H1 (cell line): ENCODE measurements around the gene ACTRT3. TPM values are rescaled to one million over a fixed set of nuclear protein-coding genes. Genes with fewer than 3 reads are reported as not detected.

Experiments
- RAD21 ChIP-seq, 2 experiments: IDR thresholded peaks in 1 of 2; conservative IDR thresholded peaks in 1 of 2; 2 replicates each; pipeline ENCODE4 v1.6.1; 2011; ENCODE audit warnings: low read depth in 2 of 2, low read length in 2 of 2, improper control_type of control experiment in 1 of 2, inconsistent platforms in 1 of 2, mild to moderate bottlenecking in 1 of 2, moderate library complexity in 1 of 2
- TBP ChIP-seq: IDR thresholded peaks from 2 replicates; pipeline ENCODE4 v1.6.1; 2011; ENCODE audit warnings: low read depth, low read length, improper control_type of control experiment
- USF2 ChIP-seq: IDR thresholded peaks from 2 replicates; pipeline ENCODE4 v1.6.1; 2011; ENCODE audit warnings: low read length, improper control_type of control experiment
- polyA plus RNA-seq, 7 experiments: library from polyadenylated mRNA; depleted of rRNA in 3 of 7; stranded (reverse) in 5 of 7; unstranded in 2 of 7; fragments of >200 nt in 5 of 7; fragments of 200-250 nt in 2 of 7; gene quantifications; 1 replicate in 5 of 7; 2 replicates in 1 of 7; 4 replicates in 1 of 7; pipeline versions ENCODE4 v1.2.1 to v1.2.3, GENCODE V29; 2011 to 2013; ENCODE audit warnings: missing spikeins in 2 of 7, mixed read lengths in 2 of 7
- total RNA-seq: library from RNA; stranded (reverse); fragmentation: NEBNext Ultra II Directional; extraction: Animal tissue kit (Norgen Biotek cat#: 25700); gene quantifications from 2 replicates; pipeline ENCODE4 v1.2.1, GENCODE V29; 2021

Gene ACTRT3
- total and polyA plus RNA-seq, 2 of the 8 experiments (the other 6 are each of a cell fraction or from before 2014, with no cell fraction given): 3.4 to 5.9 TPM

GRCh38 chr3:169787791-169788190, 18.4 kb upstream of the ACTRT3 start (continued):
- TF ChIP-seq RAD21 (IDR thresholded peaks at IDR 0.05 in 1 of 2, conservative IDR thresholded peaks at IDR 0.05 in 1 of 2; ENCODE audit: low read depth in 2 of 2, low read length in 2 of 2) (no peak), USF2 (no peak), TBP (no peak)
